CD4-positive, alpha-beta T cell (primary cell): ENCODE results near the gene ZNF524. TPM values are rescaled to one million over a fixed set of nuclear protein-coding genes. Genes with fewer than 3 reads are reported as not detected.

Experiments used
- ATAC-seq: fragments of 200-7000 bp; cut with Tn5 transposase; one replicate; pipeline ENCODE4 v1.10.0; 2022; ENCODE audit warnings: mild to moderate bottlenecking; ENCODE audit not compliant: poor library complexity
- CTCF ChIA-PET: fragments of 350-600 bp; sonication (Branson Sonifier 250); formaldehyde crosslinking; loops from one replicate; lab custom pipeline; 2021; ENCODE audit warnings: antibody characterized with exemption, inconsistent platforms; lab: Charles Lee
- POLR2A ChIA-PET: fragments of 350-600 bp; sonication (Branson Sonifier 250); formaldehyde crosslinking; loops from one replicate; lab custom pipeline; 2021; ENCODE audit warnings: antibody characterized with exemption, inconsistent platforms; lab: Charles Lee
- DNase-seq, 14 experiments: peaks; one replicate each; pipeline ENCODE4 v3.0.0-alpha.2; 2013 to 2020; ENCODE audit warnings: mixed read lengths in 2 of 14
- H3K27ac ChIP-seq, 2 donors: one replicate each; pipeline versions ENCODE4 v1.5.1 to v1.7.0; 2013; ENCODE audit warnings: low read length in 2 of 2, low read depth in 1 of 2, mild to moderate bottlenecking in 1 of 2
- H3K27me3 ChIP-seq, 2 experiments: 1 replicate in 1 of 2; 2 replicates in 1 of 2; pipeline versions ENCODE4 v1.6.1 to v1.7.0; 2013; ENCODE audit warnings: low read length in 2 of 2, control low read depth in 1 of 2, mild to moderate bottlenecking in 1 of 2, moderate library complexity in 1 of 2; ENCODE audit not compliant: insufficient read depth in 2 of 2, control insufficient read depth in 1 of 2
- H3K36me3 ChIP-seq: one replicate; pipeline ENCODE4 v1.6.1; 2013; ENCODE audit warnings: low read length, control low read depth; ENCODE audit not compliant: insufficient read depth
- H3K4me1 ChIP-seq: one replicate; pipeline ENCODE4 v1.6.1; 2013; ENCODE audit warnings: low read length, control low read depth; ENCODE audit not compliant: insufficient read depth
- H3K4me3 ChIP-seq: one replicate; pipeline ENCODE4 v1.5.1; 2013; ENCODE audit warnings: mild to moderate bottlenecking, low read length, moderate library complexity
- H3K9me3 ChIP-seq, 2 experiments: 1 replicate in 1 of 2; 2 replicates in 1 of 2; pipeline versions ENCODE4 v1.6.1 to v1.7.0; 2013; ENCODE audit warnings: low read length in 2 of 2, mild to moderate bottlenecking in 2 of 2, control low read depth in 1 of 2, moderate library complexity in 1 of 2; ENCODE audit not compliant: control insufficient read depth in 1 of 2, insufficient read depth in 1 of 2
- H3K27ac Mint-ChIP-seq: one replicate; pipeline ENCODE4 v1.8.0; 2020; ENCODE audit warnings: mixed read lengths
- H3K27me3 Mint-ChIP-seq: one replicate; pipeline ENCODE4 v1.8.0; 2021; ENCODE audit warnings: mixed read lengths
- H3K36me3 Mint-ChIP-seq: one replicate; pipeline ENCODE4 v1.8.0; 2021; ENCODE audit warnings: low read depth, mixed read lengths
- H3K4me1 Mint-ChIP-seq: one replicate; pipeline ENCODE4 v1.8.0; 2021; ENCODE audit warnings: low read depth, mixed read lengths
- H3K4me3 Mint-ChIP-seq: one replicate; pipeline ENCODE4 v1.8.0; 2020; ENCODE audit warnings: mild to moderate bottlenecking, mixed read lengths
- H3K9me3 Mint-ChIP-seq: one replicate; pipeline ENCODE4 v1.8.0; 2020; ENCODE audit warnings: mixed read lengths
- CTCF ChIP-seq: fragments of 200-600 bp; IDR thresholded peaks from one replicate; pipeline ENCODE4 v1.8.0; 2022; ENCODE audit warnings: antibody characterized with exemption, mild to moderate bottlenecking
- intact Hi-C, 2 experiments: fragments of 100-400 bp; cut with DNase I in 1 of 2; cut with micrococcal nuclease in 1 of 2; formaldehyde crosslinking; loops; one replicate each; pipeline versions ENCODE4 v1.15.1 to v1.9.0; 2023 to 2025; cut with DNase I, micrococcal nuclease
- total RNA-seq, 174 experiments: library from RNA in 2 of 174; stranded (reverse) in 2 of 174; gene quantifications; one replicate each; pipeline ENCODE4 v1.2.3 and lab custom pipeline; 2021 to 2026

ZNF524 gene
- total RNA-seq, 2 experiments from 2014 or later = 9.6 to 10.3 TPM

GRCh38 chr19:55624109-55625003 is 24.3 kb downstream of the ZNF524 start, which contains the start of gene ZNF784:
TSS of gene ZNF784 (minus strand) at chr19:55624566. CDS start at chr19:55624561, 5 bp downstream.
- peaks cover 28% of the 10 kb centered on the region for H3K36me3 Mint-ChIP-seq
- Histone ChIP-seq H3K27me3 (no peaks in the 10 kb centered on the region), H3K36me3 (peaks cover 8% of the 10 kb centered on the region), H3K27ac (peak within 1 kb of the TSS; percentile 89 to 94), H3K9me3 (no peaks in the 10 kb centered on the region), H3K4me3 (peak within 1 kb of the TSS; percentile 68), H3K4me1 (peaks cover 56% of the 10 kb centered on the region)
- CTCF ChIA-PET = interaction anchor here (3.2 to 5.4 kb wide), 3 partner anchors 15 to 120 kb away, joined by 20 to 60 read pairs (median 24); partner anchors contain the start of gene ZNF865
- DNase-seq (peak; percentile 88 to 98 (median 93)), ATAC-seq (peak; percentile 69)
- peak within 1 kb of the TSS; percentile 98 for H3K4me3 Mint-ChIP-seq
- intact Hi-C loops = loop anchor here (1.0 kb wide), 2 partner anchors 19 to 25 kb away; partner anchors contain the start of genes FIZ1 (in 1 of the 2) and ZNF865 (in 1 of the 2)
- no peaks in the 10 kb centered on the region for H3K27me3 Mint-ChIP-seq
- H3K4me1 Mint-ChIP-seq = peaks cover 55% of the 10 kb centered on the region
- POLR2A ChIA-PET = interaction anchor here (0.9 to 4.8 kb wide), 18 partner anchors 9 to 1161 kb away, joined by 3 to 50 read pairs (median 8); partner anchors contain the start of genes FIZ1, HSPBP1, LENG9 and PPP6R1
- H3K9me3 Mint-ChIP-seq = no peaks in the 10 kb centered on the region
- peak within 1 kb of the TSS; percentile 100 for H3K27ac Mint-ChIP-seq
- no peak for TF ChIP-seq CTCF

GRCh38 chr19:55625004-55625326 is 24.9 kb downstream of the ZNF524 start:
- peaks cover 8% of the 10 kb centered on the region for H3K36me3 ChIP-seq
- H3K36me3 Mint-ChIP-seq = peaks cover 28% of the 10 kb centered on the region
- no peaks in the 10 kb centered on the region for H3K9me3 Mint-ChIP-seq
- peak overlapping the region; percentile 89 to 94 for H3K27ac ChIP-seq
- DNase-seq (no peak), ATAC-seq (no peak)
- intact Hi-C loops = no loop called here
- H3K4me1 ChIP-seq = peaks cover 56% of the 10 kb centered on the region
- H3K4me3 ChIP-seq = peak overlapping the region; percentile 68
- TF ChIP-seq CTCF = no peak
- H3K4me1 Mint-ChIP-seq = peaks cover 50% of the 10 kb centered on the region
- H3K9me3 ChIP-seq = no peaks in the 10 kb centered on the region
- ChIA-PET POLR2A (interaction anchor here (1.1 to 4.8 kb wide), 16 partner anchors 9 to 366 kb away, joined by 3 to 50 read pairs (median 8); partner anchors contain the start of genes FIZ1, HSPBP1, PPP6R1 and U2AF2), CTCF (interaction anchor here (3.2 to 5.4 kb wide), 3 partner anchors 14 to 121 kb away, joined by 20 to 60 read pairs (median 24); partner anchors contain the start of gene ZNF865)
- no peaks in the 10 kb centered on the region for H3K27me3 Mint-ChIP-seq
- no peaks in the 10 kb centered on the region for H3K27me3 ChIP-seq
- peak overlapping the region; percentile 100 for H3K27ac Mint-ChIP-seq
- peak overlapping the region; percentile 98 for H3K4me3 Mint-ChIP-seq

GRCh38 chr19:55626350-55626749 is 26.3 kb downstream of the ZNF524 start:
- no peaks in the 10 kb centered on the region for H3K27me3 ChIP-seq
- peak; percentile 59 for ATAC-seq
- peaks cover 45% of the 10 kb centered on the region for H3K4me1 ChIP-seq
- peaks cover 39% of the 10 kb centered on the region for H3K4me1 Mint-ChIP-seq
- peak in 11 of 14 experiments; percentile 36 to 93 (median 47) for DNase-seq
- no peaks in the 10 kb centered on the region for H3K9me3 ChIP-seq
- peaks cover 17% of the 10 kb centered on the region for H3K36me3 Mint-ChIP-seq
- H3K4me3 ChIP-seq = peak overlapping the region; percentile 17
- intact Hi-C loops = no loop called here
- TF ChIP-seq CTCF = no peak
- peaks cover 5% of the 10 kb centered on the region for H3K36me3 ChIP-seq
- POLR2A ChIA-PET = interaction anchor here (0.7 to 4.8 kb wide), 14 partner anchors 7 to 509 kb away, joined by 3 to 50 read pairs (median 8); partner anchors contain the start of genes FIZ1, PPP1R12C, U2AF2 and ZNF524
- H3K4me3 Mint-ChIP-seq = peak overlapping the region; percentile 90
- H3K9me3 Mint-ChIP-seq = no peaks in the 10 kb centered on the region
- no peaks in the 10 kb centered on the region for H3K27me3 Mint-ChIP-seq
- CTCF ChIA-PET = interaction anchor here (1.0 to 5.4 kb wide), 6 partner anchors 13 to 122 kb away, joined by 3 to 60 read pairs (median 12); partner anchors contain the start of genes FIZ1 and ZNF865
- H3K27ac ChIP-seq = peak overlapping the region; percentile 63 to 64
- H3K27ac Mint-ChIP-seq = peak overlapping the region; percentile 92
